ENCODE results near the gene TFF2.

DNA sequence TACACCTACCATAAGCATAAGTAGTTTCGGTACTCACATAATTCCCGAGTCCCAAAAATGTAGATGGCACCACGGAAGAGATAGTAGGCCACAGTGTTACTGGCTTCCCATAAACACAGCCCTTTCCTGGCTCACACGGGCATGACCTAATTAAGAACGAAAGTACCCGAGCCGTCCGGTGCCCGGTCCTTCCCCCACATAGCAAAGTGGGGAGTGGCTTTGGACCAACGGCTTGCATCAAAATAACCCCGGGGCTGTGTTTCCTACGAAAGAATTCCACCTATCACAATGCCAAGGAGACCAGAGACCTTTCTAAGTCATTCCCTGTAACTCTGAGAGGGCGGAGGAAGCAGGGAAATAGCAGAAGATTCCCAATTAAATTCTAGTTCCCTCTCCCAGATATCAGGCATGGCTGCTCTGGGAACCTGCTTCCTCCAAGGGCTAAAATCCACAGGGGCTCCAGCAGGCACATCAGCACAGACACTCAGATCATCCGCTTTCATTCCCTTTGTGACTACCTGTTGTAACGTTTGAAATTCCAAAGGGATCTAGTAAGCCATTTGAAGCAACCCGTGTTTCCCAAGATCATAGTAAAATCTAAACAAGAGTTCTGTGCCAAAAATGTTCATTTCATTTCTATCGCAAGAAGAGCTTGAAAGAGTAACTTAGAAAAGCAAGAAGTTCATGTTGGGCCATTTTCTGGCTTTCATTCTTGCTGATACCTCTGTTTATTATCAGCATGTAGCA is 45.3 kb upstream of the TFF2 start, which contains the start of gene TMPRSS3:
- TF ChIP-seq, protein P1, sequence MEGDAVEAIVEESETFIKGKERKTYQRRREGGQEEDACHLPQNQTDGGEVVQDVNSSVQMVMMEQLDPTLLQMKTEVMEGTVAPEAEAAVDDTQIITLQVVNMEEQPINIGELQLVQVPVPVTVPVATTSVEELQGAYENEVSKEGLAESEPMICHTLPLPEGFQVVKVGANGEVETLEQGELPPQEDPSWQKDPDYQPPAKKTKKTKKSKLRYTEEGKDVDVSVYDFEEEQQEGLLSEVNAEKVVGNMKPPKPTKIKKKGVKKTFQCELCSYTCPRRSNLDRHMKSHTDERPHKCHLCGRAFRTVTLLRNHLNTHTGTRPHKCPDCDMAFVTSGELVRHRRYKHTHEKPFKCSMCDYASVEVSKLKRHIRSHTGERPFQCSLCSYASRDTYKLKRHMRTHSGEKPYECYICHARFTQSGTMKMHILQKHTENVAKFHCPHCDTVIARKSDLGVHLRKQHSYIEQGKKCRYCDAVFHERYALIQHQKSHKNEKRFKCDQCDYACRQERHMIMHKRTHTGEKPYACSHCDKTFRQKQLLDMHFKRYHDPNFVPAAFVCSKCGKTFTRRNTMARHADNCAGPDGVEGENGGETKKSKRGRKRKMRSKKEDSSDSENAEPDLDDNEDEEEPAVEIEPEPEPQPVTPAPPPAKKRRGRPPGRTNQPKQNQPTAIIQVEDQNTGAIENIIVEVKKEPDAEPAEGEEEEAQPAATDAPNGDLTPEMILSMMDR (conservative IDR thresholded peaks at IDR 0.05; ENCODE audit: low read depth, low read length) = no peak
- TF ChIP-seq RAD21 (IDR thresholded peaks at IDR 0.05; ENCODE audit: low read length) (no peak), RFX5 (IDR thresholded peaks at IDR 0.05; ENCODE audit: low read depth, low read length) (no peak), BHLHE40 (IDR thresholded peaks at IDR 0.05; ENCODE audit: low read depth, low read length) (no peak), CHD1 (IDR thresholded peaks at IDR 0.05; ENCODE audit: low read depth, low read length) (no peak), SMC3 (IDR thresholded peaks at IDR 0.05; ENCODE audit: low read depth, low read length) (no peak), POLR2A (IDR thresholded peaks at IDR 0.05; ENCODE audit: low read depth, low read length) (no peak), MXI1 (IDR thresholded peaks at IDR 0.05; ENCODE audit: borderline replicate concordance, low read depth, low read length) (no peak)
